IMR-90 (cell line): ENCODE measurements around the gene NDOR1. TPM values are rescaled to one million over a fixed set of nuclear protein-coding genes. Genes with fewer than 3 reads are reported as not detected.

ENCODE experiments used
- ATAC-seq: fragments of 200-7000 bp; cut with Tn5 transposase; 2 replicates; pipeline ENCODE4 v1.9.1; 2020; ENCODE audit warnings: low read depth, mild to moderate bottlenecking, moderate library complexity
- BruUV-seq: library from RNA; stranded (reverse); fragments of 400-500 nt; replicated peaks from 2 replicates; lab custom pipeline; 2021; lab: Mats Ljungman, UMichigan
- CTCF ChIA-PET: fragments of 300-600 bp; formaldehyde crosslinking; extraction: SDS; loops from one replicate; lab custom pipeline; 2021; ENCODE audit warnings: antibody characterized with exemption; lab: Yijun Ruan, JAX
- POLR2A ChIA-PET: fragments of 300-600 bp; sonication (Branson Sonifier 250); formaldehyde crosslinking; loops from one replicate; lab custom pipeline; 2022; ENCODE audit warnings: antibody characterized with exemption; ENCODE audit not compliant: unreplicated experiment; lab: Charles Lee
- DNase-seq: peaks from one replicate; pipeline ENCODE4 v3.0.0; 2013
- H2AFZ ChIP-seq: replicated peaks from 2 replicates; pipeline ENCODE3; 2013; ENCODE audit warnings: low read length, mild to moderate bottlenecking; ENCODE audit not compliant: poor library complexity
- H2AK5ac ChIP-seq: 2 replicates; pipeline ENCODE4 v1.6.1; 2013; ENCODE audit warnings: low read depth, low read length, inconsistent platforms
- H2AK9ac ChIP-seq: replicated peaks from 2 replicates; pipeline ENCODE3; 2013; ENCODE audit warnings: mild to moderate bottlenecking, low read depth, low read length, moderate library complexity; ENCODE audit not compliant: poor library complexity
- H2BK120ac ChIP-seq: 2 replicates; pipeline ENCODE4 v1.6.1; 2013; ENCODE audit warnings: low read depth, low read length, inconsistent platforms
- H2BK15ac ChIP-seq: 3 replicates; pipeline ENCODE4 v1.6.1; 2013; ENCODE audit warnings: low read depth, low read length, inconsistent platforms
- H2BK20ac ChIP-seq: 2 replicates; pipeline ENCODE4 v1.6.1; 2013; ENCODE audit warnings: low read depth, mild to moderate bottlenecking, inconsistent platforms, low read length, moderate library complexity
- H2BK5ac ChIP-seq: 2 replicates; pipeline ENCODE4 v1.6.1; 2013; ENCODE audit warnings: mild to moderate bottlenecking, low read depth, low read length, inconsistent platforms; ENCODE audit not compliant: poor library complexity, severe bottlenecking
- H3K14ac ChIP-seq: replicated peaks from 2 replicates; pipeline ENCODE4 v1.6.1; 2013; ENCODE audit warnings: low read depth, low read length, inconsistent platforms
- H3K18ac ChIP-seq: 2 replicates; pipeline ENCODE4 v1.6.1; 2013; ENCODE audit warnings: low read depth, low read length, control low read depth
- H3K23ac ChIP-seq: 2 replicates; pipeline ENCODE4 v1.6.1; 2013; ENCODE audit warnings: low read depth, low read length, inconsistent platforms
- H3K27ac ChIP-seq: 2 replicates; pipeline ENCODE4 v1.5.1; 2013; ENCODE audit warnings: mild to moderate bottlenecking, control low read depth, low read length; ENCODE audit not compliant: insufficient read depth
- H3K27me3 ChIP-seq: 2 replicates; pipeline ENCODE4 v1.6.1; 2013; ENCODE audit warnings: low read length; ENCODE audit not compliant: control insufficient read depth, insufficient read depth
- H3K36me3 ChIP-seq: 2 replicates; pipeline ENCODE4 v1.6.1; 2013; ENCODE audit warnings: low read length, mixed read lengths; ENCODE audit not compliant: control insufficient read depth, insufficient read depth
- H3K4ac ChIP-seq: 2 replicates; pipeline ENCODE4 v1.6.1; 2013; ENCODE audit warnings: low read depth, low read length, inconsistent platforms
- H3K4me1 ChIP-seq: 2 replicates; pipeline ENCODE4 v1.6.1; 2013; ENCODE audit warnings: low read length, mixed read lengths; ENCODE audit not compliant: control insufficient read depth, insufficient read depth
- H3K4me2 ChIP-seq: 2 replicates; pipeline ENCODE4 v1.6.1; 2013; ENCODE audit warnings: low read depth, mild to moderate bottlenecking, control low read depth, low read length, moderate library complexity
- H3K4me3 ChIP-seq: 2 replicates; pipeline ENCODE4 v1.5.1; 2013; ENCODE audit warnings: low read depth, mild to moderate bottlenecking, control low read depth, low read length, moderate library complexity; ENCODE audit not compliant: insufficient read depth
- H3K56ac ChIP-seq: 2 replicates; pipeline ENCODE4 v1.6.1; 2013; ENCODE audit warnings: low read length, inconsistent platforms; ENCODE audit not compliant: insufficient read depth; ENCODE audit errors: extremely low read depth
- H3K79me1 ChIP-seq, 2 experiments: 2 replicates each; pipeline ENCODE4 v1.6.1; 2013; ENCODE audit warnings: low read length in 2 of 2, inconsistent platforms in 1 of 2, low read depth in 1 of 2
- H3K9ac ChIP-seq: 2 replicates; pipeline ENCODE4 v1.6.1; 2013; ENCODE audit warnings: low read depth, low read length, control low read depth
- H3K9me1 ChIP-seq: 2 replicates; pipeline ENCODE4 v1.6.1; 2013; ENCODE audit warnings: low read length, inconsistent platforms; ENCODE audit not compliant: insufficient read depth
- H3K9me3 ChIP-seq: 2 replicates; pipeline ENCODE4 v1.6.1; 2013; ENCODE audit warnings: low read length; ENCODE audit not compliant: control insufficient read depth, insufficient read depth
- H4K20me1 ChIP-seq: 2 replicates; pipeline ENCODE4 v1.6.1; 2013; ENCODE audit warnings: low read length, inconsistent platforms; ENCODE audit not compliant: insufficient read depth
- H4K5ac ChIP-seq: 2 replicates; pipeline ENCODE4 v1.6.1; 2013; ENCODE audit warnings: mild to moderate bottlenecking, low read depth, low read length, control low read depth
- H4K8ac ChIP-seq, 2 experiments: 2 replicates each; pipeline ENCODE4 v1.6.1; 2013; ENCODE audit warnings: low read depth in 2 of 2, low read length in 2 of 2, control low read depth in 1 of 2, inconsistent platforms in 1 of 2
- H4K91ac ChIP-seq: 2 replicates; pipeline ENCODE4 v1.6.1; 2013; ENCODE audit warnings: low read depth, low read length, inconsistent platforms; ENCODE audit not compliant: insufficient read depth
- BHLHE40 ChIP-seq: fragments of 150-350 bp; IDR thresholded peaks from 2 replicates; pipeline ENCODE4 v1.6.1; 2016; ENCODE audit warnings: mild to moderate bottlenecking, low read depth, low read length
- CEBPB ChIP-seq: IDR thresholded peaks from 2 replicates; pipeline ENCODE4 v1.6.1; 2012; ENCODE audit warnings: low read depth, low read length, improper control_type of control experiment
- CHD1 ChIP-seq: IDR thresholded peaks from 2 replicates; pipeline ENCODE4 v1.6.1; 2012; ENCODE audit warnings: low read depth, low read length, improper control_type of control experiment
- MAFK ChIP-seq: IDR thresholded peaks from 2 replicates; pipeline ENCODE4 v1.6.1; 2012; ENCODE audit warnings: low read depth, low read length, improper control_type of control experiment
- MAZ ChIP-seq: IDR thresholded peaks from 2 replicates; pipeline ENCODE4 v1.6.1; 2012; ENCODE audit warnings: low read depth, mild to moderate bottlenecking, low read length, improper control_type of control experiment, moderate library complexity, borderline replicate concordance
- MXI1 ChIP-seq: IDR thresholded peaks from 2 replicates; pipeline ENCODE4 v1.6.1; 2012; ENCODE audit warnings: low read depth, mild to moderate bottlenecking, low read length, moderate library complexity, borderline replicate concordance
- NFE2L2 ChIP-seq: fragments of 150-350 bp; IDR thresholded peaks from 2 replicates; pipeline ENCODE4 v1.6.1; 2016; ENCODE audit warnings: low read depth, mild to moderate bottlenecking, low read length
- POLR2A ChIP-seq: IDR thresholded peaks from 2 replicates; pipeline ENCODE4 v1.6.1; 2012; ENCODE audit warnings: mild to moderate bottlenecking, low read depth, low read length
- RAD21 ChIP-seq: IDR thresholded peaks from 2 replicates; pipeline ENCODE4 v1.6.1; 2012; ENCODE audit warnings: low read length, improper control_type of control experiment
- RFX5 ChIP-seq: IDR thresholded peaks from 2 replicates; pipeline ENCODE4 v1.8.0; 2012; ENCODE audit warnings: low read depth, mild to moderate bottlenecking, low read length, moderate library complexity
- SMC3 ChIP-seq: fragments of 150-350 bp; IDR thresholded peaks from 2 replicates; pipeline ENCODE4 v1.6.1; 2016; ENCODE audit warnings: low read depth, mild to moderate bottlenecking, antibody characterized with exemption, low read length, moderate library complexity
- WGBS, 2 experiments: methylation state at CpG; one replicate each; pipeline versions ENCODE4 v1.1.5 to v1.1.7; 2013; ENCODE audit warnings: missing lambda C conversion rate in 2 of 2; ENCODE audit not compliant: insufficient read length in 1 of 2; ENCODE audit errors: extremely low coverage in 2 of 2; 5-methylcytosine and 5-hydroxymethylcytosine counted together
- dilution Hi-C: fragments of 300-500 bp; cut with HindIII; formaldehyde crosslinking; loops from one replicate; pipeline ENCODE4 v1.14.3; 2018; ENCODE audit warnings: low sequenced_read_pairs; ENCODE audit not compliant: unreplicated experiment
- in situ Hi-C: fragments of 300-500 bp; cut with MboI; formaldehyde crosslinking; loops from 3 replicates; pipeline ENCODE4 v1.14.3; 2019; ENCODE audit warnings: low sequenced_read_pairs, inconsistent platforms, mixed read lengths
- intact Hi-C: fragments of 100-400 bp; cut with micrococcal nuclease; formaldehyde crosslinking; loops from 2 replicates; pipeline ENCODE4 v1.10.0; 2022
- polyA plus RNA-seq, 3 experiments: library from polyadenylated mRNA; depleted of rRNA; stranded (reverse); fragments of >200 nt; gene quantifications; 2 replicates each; pipeline ENCODE4 v1.2.3, GENCODE V29; 2012; ENCODE audit warnings: low replicate concordance in 1 of 3
- total RNA-seq: library from RNA; depleted of rRNA; stranded (reverse); fragments of >200 nt; gene quantifications from 2 replicates; pipeline ENCODE4 v1.2.3, GENCODE V29; 2012
- TF ChIP-seq, protein P1 (sequence below): conservative IDR thresholded peaks from 2 replicates; pipeline ENCODE4 v1.5.1; 2012; ENCODE audit warnings: mild to moderate bottlenecking, low read depth, low read length, improper control_type of control experiment
- TF ChIP-seq, protein P2 (sequence below): fragments of 150-350 bp; IDR thresholded peaks from 2 replicates; pipeline ENCODE4 v1.6.1; 2017; ENCODE audit warnings: mild to moderate bottlenecking, antibody characterized with exemption, low read length, low read depth
- TF ChIP-seq, protein P3 (sequence below): fragments of 150-350 bp; IDR thresholded peaks from 2 replicates; pipeline ENCODE4 v1.6.1; 2016; ENCODE audit warnings: low read depth, mild to moderate bottlenecking, low read length, moderate library complexity, borderline replicate concordance

NDOR1 gene
- total and polyA plus RNA-seq, 2 of the 4 experiments (the other 2 are of a cell fraction) = 0.90 to 10.6 TPM

GRCh38 chr9:137180491-137180890 lies 25.0 kb upstream of the NDOR1 start:
- H3K27me3 ChIP-seq = no peaks in the 10 kb centered on the region
- in situ Hi-C loops (no loop called here), intact Hi-C loops (no loop called here), dilution Hi-C loops (no loop called here)
- H2BK120ac ChIP-seq = no peak overlapping the region
- no peaks in the 10 kb centered on the region; the same call in 1 of the 2 replicates for H4K20me1 ChIP-seq
- no peak for TF ChIP-seq CEBPB
- TF ChIP-seq MXI1 = no peak
- no peak for TF ChIP-seq POLR2A
- no peak for TF ChIP-seq MAZ
- no peak for TF ChIP-seq MAFK
- TF ChIP-seq NFE2L2 = no peak
- no peak for TF ChIP-seq SMC3
- TF ChIP-seq RFX5 = no peak
- TF ChIP-seq, protein P1, sequence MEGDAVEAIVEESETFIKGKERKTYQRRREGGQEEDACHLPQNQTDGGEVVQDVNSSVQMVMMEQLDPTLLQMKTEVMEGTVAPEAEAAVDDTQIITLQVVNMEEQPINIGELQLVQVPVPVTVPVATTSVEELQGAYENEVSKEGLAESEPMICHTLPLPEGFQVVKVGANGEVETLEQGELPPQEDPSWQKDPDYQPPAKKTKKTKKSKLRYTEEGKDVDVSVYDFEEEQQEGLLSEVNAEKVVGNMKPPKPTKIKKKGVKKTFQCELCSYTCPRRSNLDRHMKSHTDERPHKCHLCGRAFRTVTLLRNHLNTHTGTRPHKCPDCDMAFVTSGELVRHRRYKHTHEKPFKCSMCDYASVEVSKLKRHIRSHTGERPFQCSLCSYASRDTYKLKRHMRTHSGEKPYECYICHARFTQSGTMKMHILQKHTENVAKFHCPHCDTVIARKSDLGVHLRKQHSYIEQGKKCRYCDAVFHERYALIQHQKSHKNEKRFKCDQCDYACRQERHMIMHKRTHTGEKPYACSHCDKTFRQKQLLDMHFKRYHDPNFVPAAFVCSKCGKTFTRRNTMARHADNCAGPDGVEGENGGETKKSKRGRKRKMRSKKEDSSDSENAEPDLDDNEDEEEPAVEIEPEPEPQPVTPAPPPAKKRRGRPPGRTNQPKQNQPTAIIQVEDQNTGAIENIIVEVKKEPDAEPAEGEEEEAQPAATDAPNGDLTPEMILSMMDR = no peak
- TF ChIP-seq, protein P2, sequence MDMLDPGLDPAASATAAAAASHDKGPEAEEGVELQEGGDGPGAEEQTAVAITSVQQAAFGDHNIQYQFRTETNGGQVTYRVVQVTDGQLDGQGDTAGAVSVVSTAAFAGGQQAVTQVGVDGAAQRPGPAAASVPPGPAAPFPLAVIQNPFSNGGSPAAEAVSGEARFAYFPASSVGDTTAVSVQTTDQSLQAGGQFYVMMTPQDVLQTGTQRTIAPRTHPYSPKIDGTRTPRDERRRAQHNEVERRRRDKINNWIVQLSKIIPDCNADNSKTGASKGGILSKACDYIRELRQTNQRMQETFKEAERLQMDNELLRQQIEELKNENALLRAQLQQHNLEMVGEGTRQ = no peak
- no peak for TF ChIP-seq BHLHE40
- no peak for TF ChIP-seq CHD1
- TF ChIP-seq RAD21 = no peak
- TF ChIP-seq, protein P3, sequence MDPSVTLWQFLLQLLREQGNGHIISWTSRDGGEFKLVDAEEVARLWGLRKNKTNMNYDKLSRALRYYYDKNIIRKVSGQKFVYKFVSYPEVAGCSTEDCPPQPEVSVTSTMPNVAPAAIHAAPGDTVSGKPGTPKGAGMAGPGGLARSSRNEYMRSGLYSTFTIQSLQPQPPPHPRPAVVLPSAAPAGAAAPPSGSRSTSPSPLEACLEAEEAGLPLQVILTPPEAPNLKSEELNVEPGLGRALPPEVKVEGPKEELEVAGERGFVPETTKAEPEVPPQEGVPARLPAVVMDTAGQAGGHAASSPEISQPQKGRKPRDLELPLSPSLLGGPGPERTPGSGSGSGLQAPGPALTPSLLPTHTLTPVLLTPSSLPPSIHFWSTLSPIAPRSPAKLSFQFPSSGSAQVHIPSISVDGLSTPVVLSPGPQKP = no peak
- no peak overlapping the region for H2BK20ac ChIP-seq
- WGBS, 2 experiments = 93% methylated on average over 17 of the region's 20 CpGs; no CpG with 5 or more reads in 1 of the 2 experiments
- H2BK15ac ChIP-seq = no peak overlapping the region
- no peak for DNase-seq
- POLR2A ChIA-PET = no interaction called here
- H4K91ac ChIP-seq = no peak overlapping the region
- no peak overlapping the region for H4K8ac ChIP-seq
- BruUV-seq = no TSS peak
- no peak overlapping the region for H3K4me2 ChIP-seq
- H3K4ac ChIP-seq = no peak overlapping the region
- H3K36me3 ChIP-seq = peaks cover 67% of the 10 kb centered on the region
- H3K9me1 ChIP-seq = 0 out of 2 replicates have a peak, but pooled peaks cover 2% of the 10 kb centered on the region
- H3K27ac ChIP-seq = no peak overlapping the region
- no peaks in the 10 kb centered on the region; the same call in 1 of the 2 replicates for H3K4me1 ChIP-seq
- H3K4me3 ChIP-seq = no peak overlapping the region
- no peak overlapping the region for H3K23ac ChIP-seq
- H3K9ac ChIP-seq = no peak overlapping the region
- no peak for ATAC-seq
- H3K14ac ChIP-seq = no peak overlapping the region
- H3K9me3 ChIP-seq = no peaks in the 10 kb centered on the region
- no peak overlapping the region for H3K18ac ChIP-seq
- H2BK5ac ChIP-seq = no peak overlapping the region
- H2AK5ac ChIP-seq = no peak overlapping the region
- no peak overlapping the region for H4K5ac ChIP-seq
- peaks cover 0 to 2% of the 10 kb centered on the region in 2 experiments; a peak in 1 of 4 replicates for H3K79me1 ChIP-seq
- H2AK9ac ChIP-seq = no peak overlapping the region
- CTCF ChIA-PET = no interaction called here
- H2AFZ ChIP-seq = no peak overlapping the region
- no peak overlapping the region for H3K56ac ChIP-seq
